ENCODE data around the gene ARID5B. TPM values are rescaled to one million over a fixed set of nuclear protein-coding genes. Genes with fewer than 3 reads are reported as not detected.
"Not testable (repeated sequence)": the region's sequence is repeated elsewhere in the genome, so short reads cannot be mapped to it uniquely, and the experiment has no call there.

The ARID5B gene
- total RNA-seq, 2 donors from 2014 or later, result 60.7 to 80.4 TPM

- ATAC-seq (ENCODE audit: insufficient number of reproducible peaks, low FRiP score, low read depth), result no peak
- DNase-seq (ENCODE audit: low spot score), result no peak
- no peak for TF ChIP-seq CTCF (IDR thresholded peaks at IDR 0.05)
- Histone ChIP-seq H3K27ac (no peak overlapping the region), H3K4me1 (ENCODE audit: control insufficient read depth in 1 of 2, low read depth in 2 of 2) (no peaks in the 10 kb centered on the region), H3K4me3 (no peak overlapping the region), H3K27me3 (replicated peaks; ENCODE audit: insufficient read depth) (no peaks in the 10 kb centered on the region), H3K36me3 (no peaks in the 10 kb centered on the region), H3K9me3 (no peaks in the 10 kb centered on the region)
Measured at GRCh38 chr10:61860964-61861758, 40.3 kb upstream of the ARID5B start.

GRCh38 chr10:61863981-61864380, 37.5 kb upstream of the ARID5B start:
- ATAC-seq (ENCODE audit: insufficient number of reproducible peaks, low FRiP score, low read depth), result no peak
- H3K4me1 ChIP-seq (ENCODE audit: control insufficient read depth in 1 of 2, low read depth in 2 of 2), result no peaks in the 10 kb centered on the region
- no peaks in the 10 kb centered on the region for H3K36me3 ChIP-seq
- H3K4me3 ChIP-seq, result no peak overlapping the region
- TF ChIP-seq CTCF (IDR thresholded peaks at IDR 0.05), result no peak
- no peaks in the 10 kb centered on the region for H3K9me3 ChIP-seq
- no peak for DNase-seq (ENCODE audit: low spot score)
- H3K27me3 ChIP-seq (replicated peaks; ENCODE audit: insufficient read depth), result no peaks in the 10 kb centered on the region
- H3K27ac ChIP-seq, result no peak overlapping the region

- Histone ChIP-seq H3K27me3 (replicated peaks; ENCODE audit: insufficient read depth) (no peaks in the 10 kb centered on the region), H3K4me3 (peak overlapping the region; percentile 83), H3K4me1 (ENCODE audit: control insufficient read depth in 1 of 2, low read depth in 2 of 2) (peaks cover 4 to 19% of the 10 kb centered on the region in 2 donors), H3K36me3 (no peaks in the 10 kb centered on the region), H3K9me3 (no peaks in the 10 kb centered on the region), H3K27ac (peak overlapping the region in 1 of 2 donors; percentile 68)
- ATAC-seq (ENCODE audit: insufficient number of reproducible peaks, low FRiP score, low read depth) (no peak), DNase-seq (ENCODE audit: low spot score) (no peak)
- TF ChIP-seq CTCF (IDR thresholded peaks at IDR 0.05), result no peak
Measured at GRCh38 chr10:61866700-61867368, 34.7 kb upstream of the ARID5B start.

GRCh38 chr10:61867374-61867773, 34.1 kb upstream of the ARID5B start:
- not testable (repeated sequence) for H3K9me3 ChIP-seq; DNase-seq (ENCODE audit: low spot score); H3K36me3 ChIP-seq; H3K27me3 ChIP-seq (replicated peaks; ENCODE audit: insufficient read depth); ATAC-seq (ENCODE audit: insufficient number of reproducible peaks, low FRiP score, low read depth)
- Histone ChIP-seq H3K4me1 (ENCODE audit: control insufficient read depth in 1 of 2, low read depth in 2 of 2) (peaks cover 4 to 19% of the 10 kb centered on the region in 2 donors), H3K27ac (peak overlapping the region in 1 of 2 donors; percentile 68), H3K4me3 (peak overlapping the region; percentile 83)

GRCh38 chr10:61867817-61868216, 33.7 kb upstream of the ARID5B start:
- not testable (repeated sequence) for DNase-seq (ENCODE audit: low spot score)
- H3K27ac ChIP-seq, result peak overlapping the region in 1 of 2 donors; percentile 68

GRCh38 chr10:61869041-61869675, 32.3 kb upstream of the ARID5B start:
- TF ChIP-seq CTCF (IDR thresholded peaks at IDR 0.05), result no peak
- no peaks in the 10 kb centered on the region for H3K36me3 ChIP-seq
- no peak overlapping the region for H3K4me3 ChIP-seq
- peaks cover 4 to 19% of the 10 kb centered on the region in 2 donors for H3K4me1 ChIP-seq (ENCODE audit: control insufficient read depth in 1 of 2, low read depth in 2 of 2)
- ATAC-seq (ENCODE audit: insufficient number of reproducible peaks, low FRiP score, low read depth), result no peak
- no peaks in the 10 kb centered on the region for H3K27me3 ChIP-seq (replicated peaks; ENCODE audit: insufficient read depth)
- DNase-seq (ENCODE audit: low spot score), result no peak
- H3K9me3 ChIP-seq, result no peaks in the 10 kb centered on the region
- peak overlapping the region in 1 of 2 donors; percentile 45 for H3K27ac ChIP-seq

More at GRCh38 chr10:61867817-61868216, 33.7 kb upstream of the ARID5B start:
- H3K9me3 ChIP-seq; ATAC-seq (ENCODE audit: insufficient number of reproducible peaks, low FRiP score, low read depth); H3K27me3 ChIP-seq (replicated peaks; ENCODE audit: insufficient read depth); H3K36me3 ChIP-seq: not testable (repeated sequence)
- Histone ChIP-seq H3K4me1 (ENCODE audit: control insufficient read depth in 1 of 2, low read depth in 2 of 2) (peaks cover 4 to 19% of the 10 kb centered on the region in 2 donors), H3K4me3 (peak overlapping the region; percentile 83)

Measured in thoracic aorta (tissue), 2 donors.